ENCODE data around the gene VPREB1.
"Not testable (repeated sequence)": the region's sequence is repeated elsewhere in the genome, so short reads cannot be mapped to it uniquely, and the experiment has no call there.

VPREB1 gene

GRCh38 chr22:22245935-22246525 lies 1.4 kb downstream of the VPREB1 start:
- no peak for DNase-seq (ENCODE audit: low read depth)

GRCh38 chr22:22246706-22247105 lies 2.1 kb downstream of the VPREB1 start:
- DNase-seq (ENCODE audit: low read depth), result no peak

- no peak for DNase-seq (ENCODE audit: low read depth)
These were observed 4.3 kb downstream of the VPREB1 start for GRCh38 chr22:22248878-22249277.

- not testable (repeated sequence) for DNase-seq (ENCODE audit: low read depth)
These were observed 6.1 kb downstream of the VPREB1 start for GRCh38 chr22:22250651-22251050.

- not testable (repeated sequence) for DNase-seq (ENCODE audit: low read depth)
These were observed 11.5 kb downstream of the VPREB1 start for GRCh38 chr22:22256133-22256532.

- not testable (repeated sequence) for DNase-seq (ENCODE audit: low read depth)
These were observed 14.2 kb downstream of the VPREB1 start for GRCh38 chr22:22258597-22259415.

GRCh38 chr22:22260169-22260568 lies 15.6 kb downstream of the VPREB1 start:
- not testable (repeated sequence) for DNase-seq (ENCODE audit: low read depth)

- not testable (repeated sequence) for DNase-seq (ENCODE audit: low read depth)
These were observed 16.0 kb downstream of the VPREB1 start for GRCh38 chr22:22260586-22260985.

GRCh38 chr22:22262332-22263074 lies 17.9 kb downstream of the VPREB1 start:
- DNase-seq (ENCODE audit: low read depth), result not testable (repeated sequence)

- not testable (repeated sequence) for DNase-seq (ENCODE audit: low read depth)
These were observed 19.2 kb downstream of the VPREB1 start for GRCh38 chr22:22263823-22264222.

- not testable (repeated sequence) for DNase-seq (ENCODE audit: low read depth)
These were observed 25.6 kb downstream of the VPREB1 start for GRCh38 chr22:22270036-22270676.

GRCh38 chr22:22277423-22277822 lies 32.8 kb downstream of the VPREB1 start:
- DNase-seq (ENCODE audit: low read depth), result not testable (repeated sequence)

- DNase-seq (ENCODE audit: low read depth), result not testable (repeated sequence)
These were observed 40.6 kb downstream of the VPREB1 start for GRCh38 chr22:22284962-22285756.

GRCh38 chr22:22286390-22287105 lies 42.0 kb downstream of the VPREB1 start:
- DNase-seq (ENCODE audit: low read depth), result not testable (repeated sequence)

GRCh38 chr22:22287106-22287626 lies 42.6 kb downstream of the VPREB1 start:
- not testable (repeated sequence) for DNase-seq (ENCODE audit: low read depth)

GRCh38 chr22:22289666-22290065 lies 45.1 kb downstream of the VPREB1 start:
- DNase-seq (ENCODE audit: low read depth), result not testable (repeated sequence)

- not testable (repeated sequence) for DNase-seq (ENCODE audit: low read depth)
These were observed 46.7 kb downstream of the VPREB1 start for GRCh38 chr22:22291129-22291806.

GRCh38 chr22:22292656-22293055 lies 48.1 kb downstream of the VPREB1 start:
- not testable (repeated sequence) for DNase-seq (ENCODE audit: low read depth)

- DNase-seq (ENCODE audit: low read depth), result not testable (repeated sequence)
These were observed 48.9 kb downstream of the VPREB1 start for GRCh38 chr22:22293436-22293835.

GRCh38 chr22:22294641-22295040 lies 50.1 kb downstream of the VPREB1 start:
- not testable (repeated sequence) for DNase-seq (ENCODE audit: low read depth)
